Common myeloid progenitor, CD34-positive (primary cell): ENCODE results near the gene FAM193A.

Source experiments
- CTCF ChIA-PET: fragments of 350-600 bp; sonication (Branson Sonifier 250); formaldehyde crosslinking; loops from one replicate; lab custom pipeline; 2021; ENCODE audit warnings: antibody characterized with exemption; lab: Charles Lee
- POLR2A ChIA-PET: fragments of 350-600 bp; sonication (Branson Sonifier 250); formaldehyde crosslinking; loops from one replicate; lab custom pipeline; 2021; ENCODE audit warnings: antibody characterized with exemption; lab: Charles Lee
- DNase-seq, 3 donors: peaks; one replicate each; pipeline versions ENCODE4 v3.0.0 to v3.0.0-alpha.2; 2013
- H3K27ac ChIP-seq, 2 experiments: 1 replicate in 1 of 2; 2 replicates in 1 of 2; pipeline ENCODE4 v1.7.0; 2013; ENCODE audit warnings: inconsistent platforms in 2 of 2, low read length in 2 of 2, mild to moderate bottlenecking in 2 of 2, low read depth in 1 of 2, moderate library complexity in 1 of 2; ENCODE audit not compliant: severe bottlenecking in 2 of 2, insufficient read depth in 1 of 2, poor library complexity in 1 of 2
- H3K27me3 ChIP-seq, 5 experiments: replicated peaks in 2 of 5; 1 replicate in 3 of 5; 2 replicates in 2 of 5; pipeline versions ENCODE4 v1.6.1 to v1.7.0; 2013; ENCODE audit warnings: low read length in 4 of 5, mild to moderate bottlenecking in 2 of 5, moderate library complexity in 2 of 5, inconsistent platforms in 1 of 5; ENCODE audit not compliant: insufficient read depth in 5 of 5, control insufficient read depth in 4 of 5
- H3K36me3 ChIP-seq, 4 experiments: 1 replicate in 2 of 4; 2 replicates in 2 of 4; pipeline versions ENCODE4 v1.6.1 to v1.7.0; 2013; ENCODE audit warnings: low read length in 3 of 4, control low read depth in 1 of 4, mild to moderate bottlenecking in 1 of 4; ENCODE audit not compliant: control insufficient read depth in 4 of 4, insufficient read depth in 4 of 4
- H3K4me1 ChIP-seq, 4 experiments: 1 replicate in 3 of 4; 2 replicates in 1 of 4; pipeline versions ENCODE4 v1.6.1 to v1.7.1; 2013; ENCODE audit warnings: low read length in 3 of 4, mild to moderate bottlenecking in 3 of 4, control low read depth in 1 of 4, inconsistent platforms in 1 of 4, moderate library complexity in 1 of 4; ENCODE audit not compliant: control insufficient read depth in 4 of 4, insufficient read depth in 4 of 4; ENCODE audit errors: control extremely low read depth in 1 of 4
- H3K4me3 ChIP-seq, 7 experiments: 1 replicate in 4 of 7; 2 replicates in 3 of 7; pipeline versions ENCODE4 v1.5.1 to v1.7.0; 2013; ENCODE audit warnings: mild to moderate bottlenecking in 7 of 7, low read length in 6 of 7, moderate library complexity in 6 of 7, inconsistent platforms in 2 of 7, low read depth in 2 of 7, control low read depth in 1 of 7; ENCODE audit not compliant: insufficient read depth in 4 of 7, control insufficient read depth in 1 of 7; ENCODE audit errors: extremely low read depth in 1 of 7
- H3K9me3 ChIP-seq, 5 experiments: 1 replicate in 4 of 5; 2 replicates in 1 of 5; pipeline versions ENCODE4 v1.6.1 to v1.7.1; 2013; ENCODE audit warnings: low read length in 4 of 5, mild to moderate bottlenecking in 2 of 5, inconsistent platforms in 1 of 5, low read depth in 1 of 5, moderate library complexity in 1 of 5; ENCODE audit not compliant: control insufficient read depth in 4 of 5, insufficient read depth in 2 of 5; ENCODE audit errors: control extremely low read depth in 1 of 5
- WGBS: methylation state at CpG from one replicate; pipeline ENCODE4 v1.1.5; 2013; ENCODE audit not compliant: insufficient coverage; 5-methylcytosine and 5-hydroxymethylcytosine counted together

FAM193A gene

DNA sequence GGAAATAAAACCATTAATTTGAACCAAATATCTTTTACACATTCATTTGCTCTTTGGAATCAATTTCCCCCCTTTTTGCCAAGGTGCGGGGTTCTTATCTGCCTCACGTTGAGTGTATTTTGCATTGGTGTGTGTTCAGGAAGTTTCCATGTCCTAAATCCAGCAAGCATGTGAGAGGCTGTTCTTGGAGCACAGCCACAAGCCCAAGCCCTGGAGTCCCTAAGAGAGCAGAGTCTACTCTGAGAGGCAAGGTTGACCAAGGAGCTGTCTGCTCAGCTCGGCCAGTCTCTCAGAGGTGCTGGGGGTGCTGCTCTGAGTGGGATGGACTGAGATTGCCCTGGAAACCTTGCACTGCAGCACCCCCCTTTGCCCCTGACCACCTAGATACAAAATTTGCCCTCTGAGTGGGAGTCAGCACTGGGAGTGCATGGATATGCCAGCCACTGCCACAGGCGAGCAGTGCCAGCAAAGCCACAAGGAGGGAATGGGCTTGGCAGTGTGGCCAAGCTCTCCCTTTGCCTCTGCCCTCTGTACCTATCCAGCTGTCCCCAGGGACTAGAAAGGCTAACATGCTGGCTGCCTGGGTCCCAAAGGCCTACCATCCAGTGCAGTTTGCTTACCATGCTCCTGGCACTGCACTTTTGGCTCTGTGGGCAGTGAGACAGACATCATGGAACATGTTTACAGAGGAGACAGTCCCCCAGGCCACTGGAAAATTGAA lies 20.5 kb upstream of the FAM193A start:
- H3K4me3 ChIP-seq: no peak overlapping the region
- peaks cover 5 to 54% (median 39%) of the 10 kb centered on the region in 4 experiments for H3K36me3 ChIP-seq
- H3K9me3 ChIP-seq: no peaks in the 10 kb centered on the region
- POLR2A ChIA-PET: no interaction called here
- CTCF ChIA-PET: no interaction called here
- no peaks in the 10 kb centered on the region for H3K4me1 ChIP-seq
- H3K27me3 ChIP-seq: no peaks in the 10 kb centered on the region
- 95% methylated on average over 2 of the region's 4 CpGs for WGBS
- no peak for DNase-seq
- no peak overlapping the region for H3K27ac ChIP-seq

- Histone ChIP-seq H3K4me3 (no peak overlapping the region), H3K4me1 (no peaks in the 10 kb centered on the region), H3K27me3 (no peaks in the 10 kb centered on the region), H3K36me3 (peaks cover 5 to 50% (median 38%) of the 10 kb centered on the region in 4 experiments), H3K27ac (no peak overlapping the region), H3K9me3 (no peaks in the 10 kb centered on the region)
- no peak for DNase-seq
- ChIA-PET CTCF (no interaction called here), POLR2A (no interaction called here)
- 100% methylated on average over 1 of the region's 2 CpGs for WGBS
Measured at GRCh38 chr4:2516635-2517034, 19.8 kb upstream of the FAM193A start.

- Histone ChIP-seq H3K36me3 (no peaks in the 10 kb centered on the region), H3K27ac (no peak overlapping the region), H3K27me3 (no peaks in the 10 kb centered on the region), H3K9me3 (no peaks in the 10 kb centered on the region), H3K4me3 (no peak overlapping the region), H3K4me1 (no peaks in the 10 kb centered on the region)
- DNase-seq: peak in 1 of 3 donors; percentile 11
- WGBS: 97% methylated on average over 6 of the region's 9 CpGs
- ChIA-PET POLR2A (no interaction called here), CTCF (no interaction called here)
Measured at GRCh38 chr4:2526559-2526958, 9.9 kb upstream of the FAM193A start.

DNA sequence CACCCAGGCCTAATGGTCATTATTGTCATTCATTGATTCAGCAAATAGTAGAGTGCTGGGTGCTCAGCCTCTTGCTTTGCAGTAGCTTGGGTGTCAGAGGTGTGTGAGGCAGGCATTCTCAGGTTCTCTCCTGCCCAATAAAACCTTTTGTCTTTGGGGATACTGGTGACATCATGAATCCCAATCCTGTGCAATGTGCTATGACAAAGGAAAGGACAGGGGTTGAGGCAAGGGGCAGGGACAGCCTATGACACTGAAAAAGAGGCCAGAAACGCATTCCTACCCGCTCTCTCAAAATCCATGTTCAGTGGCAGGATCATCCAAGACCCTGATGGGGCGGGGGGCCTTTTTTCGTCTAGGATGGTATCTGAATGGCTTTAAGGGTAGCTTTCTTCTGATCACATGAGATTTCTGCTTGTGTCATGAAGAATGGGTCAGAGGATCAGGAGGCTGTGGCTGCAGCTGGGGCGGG lies 1.5 kb upstream of the FAM193A start:
- Histone ChIP-seq H3K27me3 (no peaks in the 10 kb centered on the region), H3K9me3 (no peaks in the 10 kb centered on the region), H3K36me3 (no peaks in the 10 kb centered on the region), H3K4me1 (peaks cover 2 to 24% (median 17%) of the 10 kb centered on the region in 4 experiments), H3K4me3 (peak overlapping the region in 6 of 7 experiments; percentile 51 to 92 (median 84)), H3K27ac (peak overlapping the region; percentile 6 to 92)
- ChIA-PET CTCF (interaction anchor here (0.8 to 2.3 kb wide), 20 partner anchors 8 to 419 kb away, joined by 3 to 8 read pairs (median 4); partner anchors contain the start of genes CFAP99 and ZFYVE28), POLR2A (interaction anchor here (0.8 to 1.2 kb wide), 2 partner anchors 66 to 73 kb away, joined by 3 to 5 read pairs; partner anchors contain the start of gene RNF4)
- DNase-seq: no peak
- WGBS: 30% methylated on average over 3 of the region's 5 CpGs

GRCh38 chr4:2535376-2536192 lies 863 bp upstream of the FAM193A start:
- Histone ChIP-seq H3K4me3 (peak overlapping the region; percentile 64 to 92 (median 83)), H3K27me3 (no peaks in the 10 kb centered on the region), H3K4me1 (peaks cover 2 to 24% (median 17%) of the 10 kb centered on the region in 4 experiments), H3K36me3 (no peaks in the 10 kb centered on the region), H3K9me3 (no peaks in the 10 kb centered on the region), H3K27ac (peak overlapping the region; percentile 87 to 92)
- 0% methylated on average over 56 of the region's 77 CpGs for WGBS
- peak; percentile 89 to 96 (median 95) for DNase-seq
- CTCF ChIA-PET: interaction anchor here (0.8 to 2.3 kb wide), 19 partner anchors 12 to 418 kb away, joined by 3 to 8 read pairs (median 3); partner anchors contain the start of genes CFAP99 and ZFYVE28
- POLR2A ChIA-PET: interaction anchor here (0.8 to 1.3 kb wide), 3 partner anchors 51 to 73 kb away, joined by 3 to 5 read pairs (median 4); partner anchors contain the start of gene RNF4

- under 1% methylated on average over 95 of the region's 103 CpGs for WGBS
- peak overlapping the region; percentile 66 to 84 for H3K27ac ChIP-seq
- peak; percentile 33 to 76 (median 69) for DNase-seq
- peaks cover 2 to 24% (median 17%) of the 10 kb centered on the region in 4 experiments for H3K4me1 ChIP-seq
- ChIA-PET POLR2A (no interaction called here), CTCF (interaction anchor here (0.9 kb wide), 1 partner anchor 10 kb away, joined by 3 read pairs; no protein-coding TSS in a partner anchor)
- peak overlapping the region; percentile 64 to 92 (median 85) for H3K4me3 ChIP-seq
- no peaks in the 10 kb centered on the region for H3K27me3 ChIP-seq
- no peaks in the 10 kb centered on the region for H3K36me3 ChIP-seq
- H3K9me3 ChIP-seq: no peaks in the 10 kb centered on the region
Measured at GRCh38 chr4:2537011-2537830, 774 bp downstream of the FAM193A start.
